K562 (cell line): ENCODE results near the gene R3HDM2. TPM values are rescaled to one million over a fixed set of nuclear protein-coding genes. Genes with fewer than 3 reads are reported as not detected.

ENCODE experiments used
- EGR1 ChIP-seq: fragments of 450-650 bp; conservative IDR thresholded peaks from 2 replicates; pipeline ENCODE4 v1.6.1; 2017; ENCODE audit warnings: mild to moderate bottlenecking
- KLF16 ChIP-seq: IDR thresholded peaks from 2 replicates; pipeline ENCODE4 v1.6.1; 2016; ENCODE audit warnings: antibody characterized with exemption
- NFRKB ChIP-seq: fragments of 450-650 bp; IDR thresholded peaks from 2 replicates; pipeline ENCODE4 v1.6.1; 2016; ENCODE audit warnings: low read depth
- NONO ChIP-seq, 2 experiments: fragments of 200-400 bp in 1 of 2; fragments of 450-650 bp in 1 of 2; formaldehyde crosslinking in 1 of 2; IDR thresholded peaks; 2 replicates each; pipeline ENCODE4 v1.6.1; 2017; ENCODE audit warnings: low read depth in 2 of 2, mild to moderate bottlenecking in 2 of 2, moderate library complexity in 2 of 2, low read length in 1 of 2
- RBFOX2 ChIP-seq: fragments of 200-400 bp; formaldehyde crosslinking; IDR thresholded peaks from 2 replicates; pipeline ENCODE4 v1.6.1; 2017; ENCODE audit warnings: low read depth, mild to moderate bottlenecking, low read length, moderate library complexity
- WHSC1 ChIP-seq: IDR thresholded peaks from one replicate; pipeline ENCODE4 v1.6.1; 2012; ENCODE audit warnings: low read length, control low read depth, inconsistent platforms
- YY1 ChIP-seq, 3 experiments: IDR thresholded peaks; 2 replicates each; pipeline ENCODE4 v1.6.1; 2011; ENCODE audit warnings: low read length in 2 of 3, mild to moderate bottlenecking in 2 of 3, moderate library complexity in 2 of 3, borderline replicate concordance in 1 of 3, control low read depth in 1 of 3, low read depth in 1 of 3; ENCODE audit not compliant: insufficient read depth in 3 of 3, insufficient replicate concordance in 2 of 3, control insufficient read depth in 1 of 3, insufficient read length in 1 of 3; ENCODE audit errors: extremely low read depth in 1 of 3
- polyA plus RNA-seq, 8 experiments: library from polyadenylated mRNA; depleted of rRNA in 4 of 8; stranded (reverse) in 5 of 8; unstranded in 3 of 8; fragments of >200 nt; fragmentation: Nextera tagmentation in 2 of 8; fragmentation: Illumina TruSeq in 1 of 8; extraction: Ambion mirVana in 2 of 8; extraction: Trizol in 1 of 8; gene quantifications; 2 replicates each; pipeline versions ENCODE4 v1.2.1 to v1.2.3, GENCODE V29; 2011 to 2014; ENCODE audit warnings: inconsistent platforms in 1 of 8, missing spikeins in 1 of 8
- total RNA-seq, 7 experiments: library from RNA; depleted of rRNA in 6 of 7; stranded (reverse); fragments of >200 nt in 6 of 7; fragmentation: Illumina TruSeq in 2 of 7; extraction: Trizol in 2 of 7; gene quantifications; 2 replicates each; pipeline versions ENCODE4 v1.2.1 to v1.2.3, GENCODE V29; 2011 to 2021; ENCODE audit warnings: low replicate concordance in 1 of 7
- TF ChIP-seq, protein P1 (sequence below), 2 experiments: fragments of 450-650 bp in 1 of 2; sonication (generic) in 1 of 2; formaldehyde crosslinking in 1 of 2; IDR thresholded peaks; 2 replicates each; pipeline versions ENCODE4 v1.7.1 to v1.9.0; 2016 to 2022; ENCODE audit warnings: inconsistent platforms in 1 of 2, mild to moderate bottlenecking in 1 of 2, missing genetic modification reagents in 1 of 2
- TF ChIP-seq, protein P2 (sequence below): fragments of 150-350 bp; conservative IDR thresholded peaks from 2 replicates; pipeline ENCODE4 v1.6.1; 2014; ENCODE audit warnings: low read length

R3HDM2 gene
- total and polyA plus RNA-seq, 9 of the 15 experiments (the other 6 are each of a cell fraction or from before 2014, with no cell fraction given), result 3.3 to 18.8 (median 9.0) TPM

DNA sequence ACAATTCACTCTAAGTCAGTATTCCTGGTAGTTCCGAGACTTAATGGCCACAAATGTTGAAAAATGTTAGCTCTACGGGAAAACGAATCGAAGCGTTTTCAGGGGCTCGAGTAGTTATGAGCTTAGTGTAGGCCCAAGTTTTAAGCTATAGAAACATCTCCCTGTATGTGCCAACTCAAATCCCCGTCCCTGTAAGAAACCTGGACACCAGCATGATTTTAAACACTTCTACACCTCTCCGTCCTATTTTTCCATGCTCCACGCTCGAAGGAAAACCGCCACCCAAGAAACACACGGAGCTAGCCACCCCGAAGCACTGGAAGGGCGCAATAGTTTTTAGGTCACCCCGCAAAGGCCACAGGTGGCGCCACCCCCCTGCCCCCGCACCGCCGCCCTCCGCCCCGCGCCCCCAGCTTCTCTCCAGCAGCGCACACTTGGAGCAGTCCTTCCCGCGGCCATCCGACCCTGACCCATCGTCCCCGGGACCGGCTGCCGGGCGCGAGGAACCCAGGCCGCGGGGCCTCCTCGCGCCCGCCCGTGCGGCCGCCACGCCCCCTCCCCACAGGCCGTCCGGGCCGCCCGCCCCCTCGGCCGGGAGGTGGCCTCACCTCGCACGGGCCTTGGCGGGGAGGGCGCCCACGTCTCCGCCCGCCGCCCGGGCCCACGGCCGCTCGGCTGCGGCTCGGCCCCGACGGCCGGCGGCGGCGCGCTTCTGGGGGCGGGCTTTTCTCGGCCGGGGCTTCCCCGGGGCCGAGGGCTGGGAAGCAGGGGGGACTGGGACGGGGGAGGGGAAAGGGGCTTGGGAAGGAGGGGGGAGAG is 522 bp downstream of the R3HDM2 start (continued):
- TF ChIP-seq, protein P1, sequence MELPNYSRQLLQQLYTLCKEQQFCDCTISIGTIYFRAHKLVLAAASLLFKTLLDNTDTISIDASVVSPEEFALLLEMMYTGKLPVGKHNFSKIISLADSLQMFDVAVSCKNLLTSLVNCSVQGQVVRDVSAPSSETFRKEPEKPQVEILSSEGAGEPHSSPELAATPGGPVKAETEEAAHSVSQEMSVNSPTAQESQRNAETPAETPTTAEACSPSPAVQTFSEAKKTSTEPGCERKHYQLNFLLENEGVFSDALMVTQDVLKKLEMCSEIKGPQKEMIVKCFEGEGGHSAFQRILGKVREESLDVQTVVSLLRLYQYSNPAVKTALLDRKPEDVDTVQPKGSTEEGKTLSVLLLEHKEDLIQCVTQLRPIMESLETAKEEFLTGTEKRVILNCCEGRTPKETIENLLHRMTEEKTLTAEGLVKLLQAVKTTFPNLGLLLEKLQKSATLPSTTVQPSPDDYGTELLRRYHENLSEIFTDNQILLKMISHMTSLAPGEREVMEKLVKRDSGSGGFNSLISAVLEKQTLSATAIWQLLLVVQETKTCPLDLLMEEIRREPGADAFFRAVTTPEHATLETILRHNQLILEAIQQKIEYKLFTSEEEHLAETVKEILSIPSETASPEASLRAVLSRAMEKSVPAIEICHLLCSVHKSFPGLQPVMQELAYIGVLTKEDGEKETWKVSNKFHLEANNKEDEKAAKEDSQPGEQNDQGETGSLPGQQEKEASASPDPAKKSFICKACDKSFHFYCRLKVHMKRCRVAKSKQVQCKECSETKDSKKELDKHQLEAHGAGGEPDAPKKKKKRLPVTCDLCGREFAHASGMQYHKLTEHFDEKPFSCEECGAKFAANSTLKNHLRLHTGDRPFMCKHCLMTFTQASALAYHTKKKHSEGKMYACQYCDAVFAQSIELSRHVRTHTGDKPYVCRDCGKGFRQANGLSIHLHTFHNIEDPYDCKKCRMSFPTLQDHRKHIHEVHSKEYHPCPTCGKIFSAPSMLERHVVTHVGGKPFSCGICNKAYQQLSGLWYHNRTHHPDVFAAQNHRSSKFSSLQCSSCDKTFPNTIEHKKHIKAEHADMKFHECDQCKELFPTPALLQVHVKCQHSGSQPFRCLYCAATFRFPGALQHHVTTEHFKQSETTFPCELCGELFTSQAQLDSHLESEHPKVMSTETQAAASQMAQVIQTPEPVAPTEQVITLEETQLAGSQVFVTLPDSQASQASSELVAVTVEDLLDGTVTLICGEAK (IDR thresholded peaks at IDR 0.05), result peak; percentile 67
- TF ChIP-seq, protein P1 (CRISPR knock-in tag; IDR thresholded peaks at IDR 0.05), result no peak
- TF ChIP-seq YY1 (IDR thresholded peaks at IDR 0.05; ENCODE audit: borderline replicate concordance in 1 of 3, control insufficient read depth in 1 of 3, extremely low read depth in 1 of 3, insufficient read depth in 3 of 3, insufficient read length in 1 of 3, insufficient replicate concordance in 2 of 3, low read depth in 1 of 3, low read length in 2 of 3) (peak in 1 of 3 experiments; percentile 37), NFRKB (peak; percentile 76; the same call in 1 of the 2 replicates), WHSC1 (no peak), EGR1 (peak; percentile 43; the same call in 1 of the 2 replicates), KLF16 (peak; percentile 15; the same call in 1 of the 2 replicates), NONO (IDR thresholded peaks at IDR 0.05; ENCODE audit: low read depth in 2 of 2, low read length in 1 of 2) (peak in 1 of 2 experiments; percentile 47; a peak in 1 of 4 replicates), RBFOX2 (0 out of 2 replicates have a peak, but pooled peaks have one; percentile 69)
- TF ChIP-seq, protein P2, sequence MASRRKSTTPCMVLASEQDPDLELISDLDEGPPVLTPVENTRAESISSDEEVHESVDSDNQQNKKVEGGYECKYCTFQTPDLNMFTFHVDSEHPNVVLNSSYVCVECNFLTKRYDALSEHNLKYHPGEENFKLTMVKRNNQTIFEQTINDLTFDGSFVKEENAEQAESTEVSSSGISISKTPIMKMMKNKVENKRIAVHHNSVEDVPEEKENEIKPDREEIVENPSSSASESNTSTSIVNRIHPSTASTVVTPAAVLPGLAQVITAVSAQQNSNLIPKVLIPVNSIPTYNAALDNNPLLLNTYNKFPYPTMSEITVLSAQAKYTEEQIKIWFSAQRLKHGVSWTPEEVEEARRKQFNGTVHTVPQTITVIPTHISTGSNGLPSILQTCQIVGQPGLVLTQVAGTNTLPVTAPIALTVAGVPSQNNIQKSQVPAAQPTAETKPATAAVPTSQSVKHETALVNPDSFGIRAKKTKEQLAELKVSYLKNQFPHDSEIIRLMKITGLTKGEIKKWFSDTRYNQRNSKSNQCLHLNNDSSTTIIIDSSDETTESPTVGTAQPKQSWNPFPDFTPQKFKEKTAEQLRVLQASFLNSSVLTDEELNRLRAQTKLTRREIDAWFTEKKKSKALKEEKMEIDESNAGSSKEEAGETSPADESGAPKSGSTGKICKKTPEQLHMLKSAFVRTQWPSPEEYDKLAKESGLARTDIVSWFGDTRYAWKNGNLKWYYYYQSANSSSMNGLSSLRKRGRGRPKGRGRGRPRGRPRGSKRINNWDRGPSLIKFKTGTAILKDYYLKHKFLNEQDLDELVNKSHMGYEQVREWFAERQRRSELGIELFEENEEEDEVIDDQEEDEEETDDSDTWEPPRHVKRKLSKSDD, result no peak
